DOHH2 (cell line): ENCODE measurements around the gene L1CAM.

Experiments
- H3F3A ChIP-seq: fragments of 200-600 bp; sonication (generic), shearing (Covaris generic); 2 replicates; pipeline ENCODE4 v1.6.0; 2016; ENCODE audit warnings: antibody characterized with exemption, mild to moderate bottlenecking; ENCODE audit not compliant: control insufficient read depth, insufficient read depth
- H3K27ac ChIP-seq: fragments of 200-600 bp; sonication (generic); 2 replicates; pipeline ENCODE4 v1.5.1; 2014; ENCODE audit warnings: low read depth, mild to moderate bottlenecking, low read length, moderate library complexity
- H3K27me3 ChIP-seq: fragments of 200-600 bp; sonication (generic); 2 replicates; pipeline ENCODE4 v1.6.1; 2014; ENCODE audit warnings: mild to moderate bottlenecking, low read length, mixed read lengths; ENCODE audit not compliant: control insufficient read depth
- H3K36me3 ChIP-seq: fragments of 200-600 bp; sonication (generic); 2 replicates; pipeline ENCODE4 v1.6.1; 2014; ENCODE audit warnings: mild to moderate bottlenecking, low read length, moderate library complexity, mixed read lengths; ENCODE audit not compliant: control insufficient read depth
- H3K4me1 ChIP-seq: fragments of 200-600 bp; sonication (generic); 2 replicates; pipeline ENCODE4 v1.6.1; 2014; ENCODE audit warnings: mild to moderate bottlenecking, low read length, mixed read lengths; ENCODE audit not compliant: control insufficient read depth
- H3K4me2 ChIP-seq: fragments of 200-600 bp; sonication (generic); 2 replicates; pipeline ENCODE4 v1.6.0; 2014; ENCODE audit warnings: mild to moderate bottlenecking, low read length, moderate library complexity
- H3K4me3 ChIP-seq: fragments of 200-600 bp; sonication (generic); 2 replicates; pipeline ENCODE4 v1.5.1; 2014; ENCODE audit warnings: mild to moderate bottlenecking, low read length, mixed read lengths
- H3K79me2 ChIP-seq: fragments of 200-600 bp; sonication (generic); 2 replicates; pipeline ENCODE4 v1.6.1; 2014; ENCODE audit warnings: mild to moderate bottlenecking, low read length, mixed read lengths; ENCODE audit not compliant: control insufficient read depth
- H3K9me2 ChIP-seq: fragments of 200-600 bp; sonication (generic); replicated peaks from 2 replicates; pipeline ENCODE4 v1.6.1; 2014; ENCODE audit warnings: mild to moderate bottlenecking, low read length, mixed read lengths; ENCODE audit not compliant: control insufficient read depth
- H3K9me3 ChIP-seq: fragments of 200-600 bp; sonication (generic); 2 replicates; pipeline ENCODE4 v1.6.1; 2014; ENCODE audit warnings: antibody characterized with exemption, low read length, mixed read lengths; ENCODE audit not compliant: control insufficient read depth, insufficient read depth
- H4K20me1 ChIP-seq: fragments of 200-600 bp; sonication (generic); 2 replicates; pipeline ENCODE4 v1.6.0; 2014; ENCODE audit warnings: low read depth, mild to moderate bottlenecking, antibody characterized with exemption, low read length, moderate library complexity; ENCODE audit not compliant: control insufficient read depth, insufficient read depth
- CTCF ChIP-seq: fragments of 200-600 bp; sonication (generic); IDR thresholded peaks from one replicate; pipeline ENCODE4 v1.5.1; 2014; ENCODE audit warnings: antibody characterized with exemption, mild to moderate bottlenecking, low read depth, low read length; ENCODE audit not compliant: poor library complexity, severe bottlenecking
- EZH2phosphoT487 ChIP-seq: fragments of 200-600 bp; sonication (generic); IDR thresholded peaks from 2 replicates; pipeline ENCODE4 v1.6.1; 2017; ENCODE audit warnings: borderline replicate concordance, mild to moderate bottlenecking, antibody characterized with exemption, low read length, moderate library complexity, mixed read lengths

The L1CAM gene

DNA sequence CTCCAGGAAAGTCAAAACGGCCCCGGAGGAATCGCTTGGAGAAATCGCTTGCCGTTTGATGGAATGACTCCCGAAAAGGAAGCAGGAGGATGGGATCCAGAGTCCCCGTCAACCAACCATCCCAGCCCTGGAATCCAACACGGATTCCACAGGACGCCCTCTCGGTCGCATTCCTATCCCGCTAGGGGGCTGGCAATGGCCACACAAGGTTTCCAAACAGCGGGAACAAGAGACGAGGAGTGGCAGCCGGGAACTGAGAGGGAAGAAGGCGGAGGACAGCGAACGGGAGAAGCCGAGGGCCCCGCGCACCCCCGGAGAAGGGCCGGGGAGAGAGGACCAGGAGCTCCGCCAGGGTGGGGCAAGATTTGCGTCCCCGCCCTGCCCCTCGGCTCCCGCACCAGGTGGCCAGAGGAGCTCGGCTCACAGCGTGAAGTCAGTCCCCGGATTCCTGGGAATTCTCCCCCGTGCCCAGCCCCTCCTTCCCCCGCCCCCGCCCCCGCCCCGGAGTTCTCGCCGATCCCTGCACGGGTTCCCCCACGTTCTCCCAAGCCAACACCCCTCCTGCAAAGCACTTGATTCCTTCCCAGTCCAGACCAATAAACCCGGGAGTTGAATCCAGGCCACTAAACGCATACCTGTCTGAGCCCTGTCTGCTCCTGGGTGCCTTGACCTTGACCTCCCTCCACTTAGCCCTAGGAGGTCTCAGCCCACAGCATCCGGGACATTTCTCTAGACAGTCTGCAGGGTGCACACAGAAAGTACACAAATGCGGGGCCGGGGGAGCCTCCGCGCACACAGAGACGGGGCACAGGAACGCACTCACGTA lies 57.0 kb downstream of the L1CAM start:
- Histone ChIP-seq H3F3A (no peaks in the 10 kb centered on the region), H3K9me2 (no peaks in the 10 kb centered on the region), H3K36me3 (no peaks in the 10 kb centered on the region), H3K27me3 (peaks cover 11% of the 10 kb centered on the region), H3K4me2 (no peak overlapping the region), H3K9me3 (no peaks in the 10 kb centered on the region), H3K27ac (no peak overlapping the region), H3K79me2 (no peaks in the 10 kb centered on the region), H3K4me1 (no peaks in the 10 kb centered on the region), H3K4me3 (no peak overlapping the region), H4K20me1 (no peaks in the 10 kb centered on the region)
- TF ChIP-seq CTCF = no peak
- no peak for TF ChIP-seq EZH2phosphoT487

- Histone ChIP-seq H3K4me3 (no peak overlapping the region), H3K4me1 (no peaks in the 10 kb centered on the region), H3K36me3 (no peaks in the 10 kb centered on the region), H3K79me2 (no peaks in the 10 kb centered on the region), H3K9me2 (no peaks in the 10 kb centered on the region), H3K9me3 (no peaks in the 10 kb centered on the region), H3K27me3 (peaks cover 11% of the 10 kb centered on the region), H3F3A (no peaks in the 10 kb centered on the region), H3K27ac (no peak overlapping the region), H3K4me2 (no peak overlapping the region), H4K20me1 (no peaks in the 10 kb centered on the region)
- no peak for TF ChIP-seq CTCF
- no peak for TF ChIP-seq EZH2phosphoT487
Measured at GRCh38 chrX:153828308-153828707, 57.7 kb downstream of the L1CAM start.

GRCh38 chrX:153827903-153828302 lies 58.1 kb downstream of the L1CAM start:
- Histone ChIP-seq H3F3A (no peaks in the 10 kb centered on the region), H3K27me3 (peaks cover 11% of the 10 kb centered on the region), H3K36me3 (no peaks in the 10 kb centered on the region), H3K4me1 (no peaks in the 10 kb centered on the region), H3K4me2 (no peak overlapping the region), H3K9me2 (no peaks in the 10 kb centered on the region), H4K20me1 (no peaks in the 10 kb centered on the region), H3K9me3 (no peaks in the 10 kb centered on the region), H3K27ac (no peak overlapping the region), H3K79me2 (no peaks in the 10 kb centered on the region), H3K4me3 (no peak overlapping the region)
- TF ChIP-seq CTCF (no peak), EZH2phosphoT487 (no peak)
